Stimulated activated CD4-positive, alpha-beta T cell treated with anti-CD3 and anti-CD28 coated beads, Interleukin-1b, Interleukin-23, amount 100 ng/mL, for 48 hours (primary cell): ENCODE measurements around the gene TPSG1.
"Not testable (repeated sequence)": the region's sequence is repeated elsewhere in the genome, so short reads cannot be mapped to it uniquely, and the experiment has no call there.

Source experiments
- DNase-seq: peaks from one replicate; pipeline ENCODE4 v3.0.0-alpha.2; 2020

TPSG1 gene

DNA sequence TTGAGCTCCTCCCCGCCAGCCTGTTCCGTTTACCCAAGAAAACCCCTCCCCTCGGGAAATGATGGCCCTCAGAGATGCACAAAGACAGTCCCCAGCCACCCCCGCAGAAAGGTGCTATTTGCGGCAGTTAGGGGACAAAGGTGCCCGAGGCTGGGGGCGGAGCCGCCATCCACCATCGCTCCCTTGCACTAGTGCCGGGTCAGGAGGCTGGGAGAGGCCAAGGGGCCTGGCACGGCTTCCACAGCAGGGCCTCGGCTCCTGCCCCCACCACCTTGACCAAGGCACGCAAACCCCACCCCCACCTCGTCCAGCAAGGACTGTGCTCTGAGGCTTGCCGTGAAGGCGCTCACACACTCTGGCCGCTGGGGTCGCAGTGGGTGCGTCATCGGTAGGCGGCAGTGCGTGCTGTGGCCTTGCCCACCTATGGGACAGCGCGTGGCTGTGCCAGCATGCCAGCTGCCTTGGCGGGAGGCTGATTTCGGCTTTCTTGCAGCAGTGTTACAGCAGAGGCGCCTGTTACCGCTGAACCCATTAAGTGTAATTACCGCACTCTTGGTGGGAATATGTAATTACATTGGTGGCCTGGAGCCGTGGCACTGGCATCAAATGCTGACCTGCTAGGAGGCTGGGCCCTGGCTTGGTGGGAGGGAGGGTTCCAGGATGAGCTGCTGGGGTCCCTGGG, 31.8 kb downstream of the TPSG1 start:
- no peak for DNase-seq

GRCh38 chr16:1192384-1193073, 32.5 kb downstream of the TPSG1 start:
- no peak for DNase-seq

GRCh38 chr16:1190789-1191188, 34.3 kb downstream of the TPSG1 start:
- DNase-seq = not testable (repeated sequence)

GRCh38 chr16:1189455-1189854, 35.6 kb downstream of the TPSG1 start:
- DNase-seq = no peak

GRCh38 chr16:1188432-1189189, 36.5 kb downstream of the TPSG1 start:
- DNase-seq = peak; percentile 28

DNA sequence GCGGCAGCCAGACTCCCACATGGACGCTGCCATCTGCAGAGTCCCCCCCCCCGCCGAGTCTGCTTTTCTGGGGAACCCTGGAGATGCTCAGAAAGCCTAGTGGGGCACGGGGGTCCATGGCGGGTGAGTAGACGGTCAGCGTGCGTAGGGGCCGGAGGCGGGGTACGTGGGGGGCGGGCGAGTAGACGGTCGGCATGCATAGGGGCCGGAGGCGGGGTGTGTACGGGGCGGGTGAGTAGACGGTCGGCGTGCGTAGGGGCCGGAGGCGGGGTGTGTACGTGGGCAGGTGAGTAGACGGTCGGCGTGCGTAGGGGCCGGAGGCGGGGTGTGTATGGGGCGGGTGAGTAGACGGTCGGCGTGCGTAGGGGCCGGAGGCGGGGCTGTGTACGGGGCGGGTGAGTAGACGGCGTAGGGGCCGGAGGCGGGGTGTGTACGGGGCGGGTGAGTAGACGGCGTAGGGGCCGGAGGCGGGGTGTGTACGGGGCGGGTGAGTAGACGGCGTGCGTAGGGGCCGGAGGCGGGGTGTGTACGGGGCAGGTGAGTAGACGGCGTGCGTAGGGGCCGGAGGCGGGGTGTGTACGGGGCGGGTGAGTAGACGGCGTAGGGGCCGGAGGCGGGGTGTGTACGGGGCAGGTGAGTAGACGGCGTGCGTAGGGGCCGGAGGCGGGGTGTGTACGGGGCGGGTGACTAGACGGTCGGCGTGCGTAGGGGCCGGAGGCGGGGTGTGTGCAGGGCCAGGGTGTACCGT, 39.4 kb downstream of the TPSG1 start:
- DNase-seq = not testable (repeated sequence)

- no peak for DNase-seq
These were observed 40.1 kb downstream of the TPSG1 start for GRCh38 chr16:1184980-1185379.

GRCh38 chr16:1184156-1184868, 40.8 kb downstream of the TPSG1 start:
- no peak for DNase-seq

DNA sequence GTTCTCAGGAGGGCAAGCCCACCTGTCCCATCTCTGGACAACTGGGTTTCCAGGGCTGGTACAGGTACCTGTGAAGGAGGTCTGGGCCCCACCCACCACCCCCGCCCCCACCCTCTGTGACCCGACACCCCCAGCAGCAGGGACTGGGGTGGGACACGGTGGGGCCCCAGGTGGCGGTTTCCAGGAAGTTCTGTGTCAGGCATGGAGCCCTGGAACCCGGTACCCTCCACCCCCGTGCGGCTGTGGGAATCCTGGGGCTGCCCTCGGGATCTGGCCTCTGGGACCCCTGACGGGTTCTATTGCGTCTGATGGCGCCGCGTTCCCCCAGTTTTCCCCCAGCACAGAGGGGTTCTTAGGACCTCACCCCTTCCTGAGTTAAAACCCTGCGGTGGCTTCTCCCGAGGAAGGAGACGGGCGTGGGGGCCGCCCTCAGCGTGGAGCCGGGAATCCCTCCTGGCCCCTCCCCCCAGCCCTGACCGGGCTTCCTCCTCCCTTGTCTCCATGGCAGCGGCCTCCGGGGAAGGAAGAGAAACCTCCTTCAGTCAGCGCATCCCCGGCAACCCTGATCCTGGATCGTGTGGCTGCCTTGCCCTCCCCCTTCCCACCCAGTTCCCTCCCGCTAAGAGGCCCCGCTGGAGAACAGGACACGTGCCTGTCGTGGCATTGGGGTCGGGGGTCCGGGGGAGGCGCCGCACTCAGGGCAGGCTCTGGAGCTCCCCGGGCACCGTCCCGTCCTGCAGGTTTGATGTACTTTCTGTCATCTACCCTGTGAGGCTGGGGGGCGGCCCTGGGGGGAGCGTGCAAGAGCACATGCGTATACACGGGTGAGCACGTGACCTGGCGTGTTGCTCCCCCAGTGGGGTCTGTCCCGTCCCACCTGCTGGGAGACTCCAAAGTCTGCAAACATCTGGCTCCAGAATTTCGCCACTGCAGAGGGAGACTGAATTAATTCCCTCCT, 41.8 kb downstream of the TPSG1 start:
- DNase-seq = no peak

GRCh38 chr16:1182316-1182671, 42.8 kb downstream of the TPSG1 start:
- DNase-seq = no peak

DNA sequence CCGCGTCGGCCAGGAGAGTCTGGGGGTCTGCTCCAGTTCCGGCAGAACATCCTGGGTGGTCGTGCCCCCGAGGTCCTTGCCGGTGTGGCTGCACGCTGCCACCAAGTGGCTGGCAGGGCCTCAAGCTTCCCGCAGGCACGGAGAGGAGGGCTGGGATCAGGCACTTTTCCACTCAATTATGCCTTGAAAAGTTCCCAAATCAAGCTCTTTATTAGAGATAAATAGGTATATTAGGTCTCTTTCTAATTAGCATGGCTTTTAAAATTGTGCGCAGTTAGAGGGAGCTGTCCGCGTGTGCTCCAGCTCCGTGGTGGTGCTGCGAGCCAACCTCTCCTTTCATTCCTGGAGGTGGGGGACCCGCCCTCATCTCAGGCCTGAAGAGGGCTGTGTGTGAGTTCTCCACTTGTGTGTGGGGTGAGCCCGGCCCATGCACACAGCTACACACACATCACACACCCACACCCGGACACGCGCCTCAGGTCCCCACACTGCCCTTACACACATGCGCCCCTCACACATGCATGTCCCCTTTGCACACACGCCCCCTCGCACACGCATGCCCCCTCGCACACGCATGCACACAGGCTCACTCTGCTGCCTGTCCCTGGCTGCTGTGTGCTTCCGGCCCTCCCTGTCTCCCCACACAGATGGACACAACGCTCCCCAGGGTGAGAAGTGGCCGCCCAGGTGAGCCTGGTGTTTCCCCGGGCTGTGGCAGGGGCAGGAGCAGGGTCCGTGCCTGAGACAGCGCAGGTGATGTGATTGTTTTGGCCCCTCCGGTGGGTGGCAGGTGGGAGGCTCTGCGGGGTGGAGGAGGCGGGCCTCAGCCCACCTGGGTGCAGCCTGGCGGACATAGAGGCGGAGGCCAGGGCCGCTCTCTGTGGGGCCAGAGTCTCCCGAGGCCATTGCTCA, 43.4 kb downstream of the TPSG1 start:
- DNase-seq = no peak

- no peak for DNase-seq
These were observed 44.3 kb downstream of the TPSG1 start for GRCh38 chr16:1180549-1181403.

DNA sequence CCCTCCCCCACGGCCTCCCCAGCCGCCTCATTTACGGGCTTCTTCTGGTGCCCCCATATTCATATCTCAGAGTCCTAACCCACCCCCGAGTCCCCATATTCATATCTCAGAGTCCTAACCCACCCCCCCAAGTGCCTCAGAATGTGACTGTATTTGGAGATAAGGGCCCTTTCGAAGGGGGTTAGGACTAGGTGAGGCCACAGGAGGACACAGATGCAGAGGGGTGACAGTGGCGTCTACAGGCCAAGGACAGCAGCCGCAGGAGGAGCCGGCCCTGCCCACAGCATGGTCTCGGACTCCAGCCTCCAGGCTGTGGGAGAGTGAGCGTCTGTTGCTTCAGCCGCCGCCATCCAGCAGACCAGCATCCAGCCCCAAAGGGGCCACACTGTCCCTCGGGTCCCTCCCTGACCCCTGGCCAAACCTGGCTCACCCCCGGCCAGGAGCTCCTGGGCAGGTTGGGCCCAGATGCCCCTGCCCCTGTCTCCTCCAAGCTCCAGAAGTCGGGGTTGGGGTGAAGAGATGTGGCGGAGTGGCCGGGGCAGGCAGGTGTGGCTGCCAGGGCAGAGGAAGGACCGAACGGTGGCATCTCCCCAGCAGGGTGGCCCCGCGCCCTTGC, 46.7 kb downstream of the TPSG1 start:
- DNase-seq = no peak

- no peak for DNase-seq
These were observed 47.3 kb downstream of the TPSG1 start for GRCh38 chr16:1177750-1178149.

DNA sequence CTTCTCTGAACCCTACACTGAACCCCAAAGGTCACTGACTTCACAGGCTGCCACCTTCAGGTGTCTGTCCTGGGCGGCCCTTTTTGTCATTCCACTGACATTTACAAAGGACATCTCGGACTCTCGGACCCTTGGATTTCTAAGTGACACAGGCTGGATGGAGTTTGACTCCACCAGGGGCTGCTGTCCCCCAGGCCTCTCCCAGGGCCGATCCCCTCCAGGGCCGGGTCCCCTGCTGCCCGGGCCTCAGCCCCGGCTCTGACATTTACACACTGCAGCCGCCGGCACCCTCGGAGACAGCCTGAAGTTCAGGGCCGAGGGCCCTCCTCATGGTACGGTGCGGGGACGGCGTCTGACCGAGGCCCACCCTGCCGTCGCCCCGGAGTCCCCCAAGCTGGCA, 48.0 kb downstream of the TPSG1 start:
- no peak for DNase-seq

- no peak for DNase-seq
These were observed 48.7 kb downstream of the TPSG1 start for GRCh38 chr16:1176280-1176897.

GRCh38 chr16:1175566-1176279, 49.3 kb downstream of the TPSG1 start:
- DNase-seq = no peak
